Activated CD8-positive, alpha-beta memory T cell treated with anti-CD3 and anti-CD28 coated beads, Interleukin-2, amount 50 U/mL, for 1 hour (primary cell): ENCODE measurements around the gene SQSTM1.

ENCODE experiments used
- DNase-seq: peaks from one replicate; pipeline ENCODE4 v3.0.0-alpha.2; 2020; ENCODE audit errors: extremely low read depth

Gene SQSTM1

DNA sequence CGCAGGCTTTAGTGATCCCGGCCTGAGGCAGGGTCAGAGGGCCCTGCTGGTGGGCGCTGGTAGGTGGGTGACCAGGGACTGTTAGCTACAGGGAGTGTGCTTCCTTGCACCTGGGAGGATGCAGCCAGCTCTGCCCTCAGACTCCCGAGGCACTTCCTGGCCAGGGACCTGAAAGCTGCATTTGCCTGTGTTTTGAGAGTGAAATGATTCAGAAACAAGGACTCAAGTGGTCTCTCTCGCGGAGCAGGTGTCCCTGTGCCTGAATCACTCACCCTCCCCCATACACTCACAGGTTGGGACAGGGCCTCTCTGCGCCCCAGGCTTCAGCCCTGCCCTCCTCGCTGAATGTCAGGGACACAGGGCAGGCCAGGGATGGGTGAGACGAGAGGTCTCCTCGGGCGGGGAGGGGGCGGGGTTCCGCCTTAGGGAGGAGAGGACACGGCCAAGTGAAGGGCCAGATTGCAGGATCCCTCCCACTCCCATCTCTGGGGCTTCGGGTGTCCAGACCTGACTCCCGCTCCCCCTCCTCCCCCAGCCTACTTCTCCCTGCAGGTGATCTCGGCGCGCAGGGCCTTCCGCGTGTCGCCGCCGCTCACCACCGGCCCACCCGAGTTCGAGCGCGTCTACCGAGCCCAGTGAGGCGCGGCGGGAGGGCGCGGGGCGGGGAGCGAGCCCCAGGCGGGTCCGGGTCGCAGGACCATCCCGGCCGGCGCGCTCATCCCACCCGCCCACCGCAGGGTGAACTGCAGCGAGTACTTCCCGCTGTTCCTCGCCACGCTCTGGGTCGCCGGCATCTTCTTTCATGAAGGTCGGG is 25.4 kb upstream of the SQSTM1 start:
- no peak for DNase-seq

DNA sequence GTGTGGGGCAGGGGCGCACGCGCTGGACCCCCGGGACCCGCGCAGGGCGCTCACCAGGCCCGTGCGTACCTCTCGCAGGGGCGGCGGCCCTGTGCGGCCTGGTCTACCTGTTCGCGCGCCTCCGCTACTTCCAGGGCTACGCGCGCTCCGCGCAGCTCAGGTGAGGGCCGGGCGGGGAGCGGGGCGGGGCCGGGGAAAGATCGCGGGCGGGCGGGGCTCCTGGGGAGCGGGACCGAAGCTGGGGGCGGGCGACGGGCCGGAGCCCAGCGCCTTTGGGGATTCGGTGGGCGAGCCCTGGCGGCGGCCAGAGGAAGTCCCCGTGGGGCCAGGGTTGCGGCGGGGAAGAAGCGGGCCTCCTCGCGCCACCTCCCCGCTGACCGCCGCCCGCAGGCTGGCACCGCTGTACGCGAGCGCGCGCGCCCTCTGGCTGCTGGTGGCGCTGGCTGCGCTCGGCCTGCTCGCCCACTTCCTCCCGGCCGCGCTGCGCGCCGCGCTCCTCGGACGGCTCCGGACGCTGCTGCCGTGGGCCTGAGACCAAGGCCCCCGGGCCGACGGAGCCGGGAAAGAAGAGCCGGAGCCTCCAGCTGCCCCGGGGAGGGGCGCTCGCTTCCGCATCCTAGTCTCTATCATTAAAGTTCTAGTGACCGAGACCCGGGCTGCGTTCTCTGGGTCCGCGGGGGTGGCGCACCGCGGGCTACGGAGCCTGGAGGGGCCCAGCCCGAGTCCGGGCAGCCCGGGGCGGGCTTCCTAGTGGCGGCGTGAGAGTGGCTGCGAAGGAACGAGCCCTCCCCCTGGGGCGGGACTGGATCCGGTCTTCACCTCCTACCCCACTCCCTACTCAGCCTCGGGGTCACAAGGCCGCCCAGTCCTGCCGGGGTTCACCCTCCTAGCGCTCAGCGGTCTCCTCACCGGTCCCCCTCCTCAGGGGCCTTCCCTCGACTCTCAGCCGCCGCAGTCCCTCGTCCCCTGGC is 24.6 kb upstream of the SQSTM1 start:
- no peak for DNase-seq

DNA sequence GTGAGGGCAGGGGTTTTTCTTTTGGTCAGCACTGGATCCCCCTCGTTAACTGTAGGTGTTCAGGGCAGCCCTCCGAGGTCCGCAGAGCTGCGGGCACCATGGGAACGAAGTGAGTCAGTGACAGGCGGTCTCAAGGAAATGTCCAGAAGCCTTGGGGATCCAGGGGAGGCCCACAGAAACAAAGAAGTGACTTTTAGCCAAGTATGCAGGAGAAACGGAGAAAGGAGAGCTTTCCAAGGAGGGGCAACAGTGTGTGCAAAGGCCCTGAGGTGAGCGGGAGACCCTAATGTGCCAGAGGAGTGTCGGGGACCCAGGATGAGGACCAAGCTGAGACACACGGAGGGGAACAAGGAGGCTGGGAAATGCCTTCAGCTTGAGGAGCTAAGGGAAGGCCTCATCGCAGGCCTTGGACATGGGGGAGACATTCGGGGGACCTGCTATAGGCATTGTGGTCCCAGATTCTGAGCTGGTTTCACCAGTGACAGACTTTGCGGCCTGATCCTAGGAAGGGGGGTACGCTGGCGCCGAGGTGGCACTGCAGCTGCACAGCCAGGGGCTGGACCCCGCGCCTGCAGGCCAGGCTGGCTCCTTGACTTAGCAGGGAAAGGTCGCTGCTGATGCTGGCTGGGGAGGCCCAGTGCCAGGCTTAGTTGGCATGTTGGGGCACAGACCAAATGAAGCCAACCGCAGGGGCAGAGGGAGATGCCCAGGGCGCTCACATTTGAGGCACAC is 23.7 kb upstream of the SQSTM1 start:
- no peak for DNase-seq

DNA sequence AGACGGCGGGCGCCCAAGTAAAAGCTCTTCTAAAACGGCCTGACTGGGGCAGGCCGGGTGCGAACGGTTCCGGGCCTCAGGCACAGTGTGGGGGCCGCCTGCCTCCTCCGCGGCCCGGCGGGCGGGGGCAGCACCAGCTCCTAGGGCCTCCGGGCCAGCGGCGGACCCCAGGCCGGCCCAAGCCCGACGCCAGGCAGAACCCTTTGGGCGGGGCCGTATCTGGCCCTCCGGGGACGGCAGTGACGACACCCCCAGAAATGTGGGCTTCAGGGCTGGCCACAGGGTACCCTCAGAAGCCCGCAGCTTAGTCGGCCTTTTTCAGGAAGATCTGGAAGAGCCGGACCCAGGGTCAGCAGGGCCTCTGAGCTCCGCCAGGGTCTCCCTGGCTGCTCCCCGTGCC is 23.0 kb upstream of the SQSTM1 start:
- DNase-seq = no peak

DNA sequence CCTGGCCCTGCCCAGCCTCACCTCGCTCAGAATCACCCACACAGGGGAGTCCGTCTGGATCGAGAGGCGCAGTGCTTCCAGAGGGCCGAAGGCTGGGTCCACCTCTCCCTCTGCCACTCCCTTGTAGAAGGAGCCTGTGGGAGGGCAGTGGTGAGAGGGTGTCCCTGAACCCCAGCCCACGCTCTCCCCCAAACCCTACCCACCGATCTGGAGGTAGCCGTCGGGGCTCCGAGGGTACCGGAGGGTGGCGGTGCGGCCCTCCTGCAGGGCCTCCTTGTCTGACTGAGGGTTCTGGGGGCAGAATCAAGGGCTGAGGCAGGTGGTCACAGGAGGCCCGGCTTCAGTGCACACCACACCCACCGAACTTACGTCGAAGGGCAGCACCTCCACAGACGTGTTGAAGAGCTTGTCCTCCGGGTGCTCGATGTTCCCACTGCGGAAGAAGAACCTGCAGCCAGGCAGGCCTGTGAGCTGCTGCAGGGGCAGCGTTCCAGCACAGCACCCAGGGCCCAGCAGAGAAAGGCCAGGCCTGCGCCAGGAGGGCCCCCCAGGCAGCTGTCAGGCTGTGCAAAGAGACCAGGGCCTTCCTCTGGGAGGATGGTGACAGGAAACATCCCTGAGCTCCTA is 22.4 kb upstream of the SQSTM1 start:
- no peak for DNase-seq

DNA sequence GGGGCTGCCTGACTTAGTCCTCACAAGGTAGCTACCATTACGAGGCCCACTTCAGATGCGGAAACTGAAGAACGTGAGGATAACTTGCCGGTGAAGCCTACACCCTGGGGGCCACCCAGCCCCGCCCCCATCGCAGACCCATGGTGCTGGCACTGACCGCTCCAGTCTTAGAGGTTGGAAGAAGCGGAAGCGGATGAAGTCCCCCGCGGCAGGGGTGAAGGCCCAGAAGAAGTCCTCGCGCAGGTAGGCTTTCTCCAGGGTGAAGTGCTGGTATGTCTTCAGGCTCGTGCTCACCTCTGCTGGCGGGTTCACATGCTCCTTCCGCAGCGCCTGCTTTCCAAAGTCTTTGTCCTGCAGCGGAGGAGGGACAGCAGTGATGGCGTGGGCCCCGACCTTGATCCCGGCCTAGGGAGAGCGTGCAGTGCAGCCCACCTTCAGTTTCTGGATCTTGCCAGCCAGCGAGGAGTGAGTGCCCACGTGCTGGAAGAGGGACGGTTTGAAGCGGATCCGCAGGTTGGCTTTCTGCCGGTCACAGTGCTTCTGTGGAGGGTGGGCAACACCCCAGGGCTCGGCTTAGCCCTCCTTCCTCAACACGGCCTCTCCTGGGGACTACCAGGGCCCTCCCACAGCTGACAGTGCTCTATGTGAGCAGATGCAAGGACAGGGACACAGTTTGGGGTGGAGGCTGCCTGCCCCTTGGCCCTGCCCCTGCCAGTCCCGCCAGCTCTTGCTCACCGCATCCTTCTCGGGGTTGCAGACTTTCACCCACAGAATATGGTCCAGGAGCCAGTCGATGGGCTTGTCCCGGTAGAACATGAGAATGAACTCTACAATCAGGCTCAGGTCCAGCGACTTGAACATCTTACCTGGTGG is 21.7 kb upstream of the SQSTM1 start:
- no peak for DNase-seq

DNA sequence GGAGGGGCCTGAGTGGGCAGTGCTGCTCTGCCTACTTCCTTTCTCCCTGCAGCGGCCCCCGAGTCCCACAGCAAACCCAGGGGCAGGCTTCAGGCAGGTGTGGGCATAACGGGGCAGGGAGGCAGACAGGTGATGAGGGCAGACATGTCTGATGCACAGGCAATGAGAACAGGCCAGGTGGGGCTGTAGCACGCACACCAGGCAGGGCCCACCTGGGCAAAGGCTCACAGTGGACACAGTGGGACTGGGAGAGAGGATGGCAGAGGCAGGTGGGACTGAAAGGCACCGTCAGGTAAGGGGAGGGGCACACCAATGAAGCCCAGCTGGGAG is 21.1 kb upstream of the SQSTM1 start:
- DNase-seq = no peak

DNA sequence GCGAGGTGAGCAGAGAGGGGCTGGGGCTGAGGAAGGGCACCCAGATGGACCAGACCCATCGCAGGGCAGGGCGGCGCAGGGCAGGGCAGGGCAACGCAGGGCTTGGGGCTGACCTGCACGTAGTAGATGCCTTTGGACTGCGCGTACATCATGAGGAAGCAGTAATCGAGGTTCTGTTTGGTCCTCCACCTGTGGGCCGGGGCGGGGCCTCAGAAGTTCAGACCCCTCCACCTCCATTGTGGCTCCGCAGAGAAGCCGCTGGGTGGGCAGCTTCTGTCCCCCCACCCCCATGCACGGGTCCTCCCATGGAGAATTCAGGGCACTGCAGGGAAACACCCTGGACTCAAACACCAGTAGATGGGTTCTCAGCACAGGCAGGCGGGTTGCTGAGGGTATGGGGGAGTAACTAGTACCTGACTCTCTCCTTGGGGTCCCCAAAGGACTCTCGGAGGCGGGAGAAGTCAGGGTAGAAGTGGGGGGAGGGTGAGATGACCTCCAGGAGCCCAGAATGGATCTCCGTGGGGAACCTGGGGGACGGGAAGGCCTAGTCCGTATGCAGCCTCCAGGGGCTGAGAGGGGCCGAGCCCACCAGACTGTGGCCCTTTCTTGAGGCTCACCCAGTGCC is 20.5 kb upstream of the SQSTM1 start:
- DNase-seq = no peak

DNA sequence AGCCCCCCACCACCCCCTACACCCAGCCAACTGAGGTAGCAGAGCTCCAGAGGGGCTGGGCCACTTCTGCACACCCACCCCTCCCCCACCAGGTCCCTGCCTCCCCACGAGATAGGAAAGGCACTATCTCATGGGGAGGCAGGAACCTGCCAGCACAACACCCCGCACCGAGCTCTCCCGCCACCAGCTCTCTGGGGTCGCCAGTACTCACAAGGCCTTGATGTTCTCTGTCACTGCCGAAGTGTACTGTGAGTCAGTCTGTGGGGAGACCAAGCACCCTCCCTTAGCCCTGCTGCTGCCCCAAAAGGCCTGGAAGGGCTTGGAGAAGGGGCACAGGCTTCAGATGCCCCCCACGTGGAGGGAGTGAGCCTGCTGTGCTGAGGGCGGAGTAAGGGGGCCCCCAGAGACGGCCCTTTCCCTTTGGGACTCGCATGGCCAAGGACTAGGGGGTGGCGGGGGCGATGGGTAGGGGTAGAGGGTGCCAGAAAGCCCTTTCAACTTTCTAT is 20.0 kb upstream of the SQSTM1 start:
- DNase-seq = no peak

DNA sequence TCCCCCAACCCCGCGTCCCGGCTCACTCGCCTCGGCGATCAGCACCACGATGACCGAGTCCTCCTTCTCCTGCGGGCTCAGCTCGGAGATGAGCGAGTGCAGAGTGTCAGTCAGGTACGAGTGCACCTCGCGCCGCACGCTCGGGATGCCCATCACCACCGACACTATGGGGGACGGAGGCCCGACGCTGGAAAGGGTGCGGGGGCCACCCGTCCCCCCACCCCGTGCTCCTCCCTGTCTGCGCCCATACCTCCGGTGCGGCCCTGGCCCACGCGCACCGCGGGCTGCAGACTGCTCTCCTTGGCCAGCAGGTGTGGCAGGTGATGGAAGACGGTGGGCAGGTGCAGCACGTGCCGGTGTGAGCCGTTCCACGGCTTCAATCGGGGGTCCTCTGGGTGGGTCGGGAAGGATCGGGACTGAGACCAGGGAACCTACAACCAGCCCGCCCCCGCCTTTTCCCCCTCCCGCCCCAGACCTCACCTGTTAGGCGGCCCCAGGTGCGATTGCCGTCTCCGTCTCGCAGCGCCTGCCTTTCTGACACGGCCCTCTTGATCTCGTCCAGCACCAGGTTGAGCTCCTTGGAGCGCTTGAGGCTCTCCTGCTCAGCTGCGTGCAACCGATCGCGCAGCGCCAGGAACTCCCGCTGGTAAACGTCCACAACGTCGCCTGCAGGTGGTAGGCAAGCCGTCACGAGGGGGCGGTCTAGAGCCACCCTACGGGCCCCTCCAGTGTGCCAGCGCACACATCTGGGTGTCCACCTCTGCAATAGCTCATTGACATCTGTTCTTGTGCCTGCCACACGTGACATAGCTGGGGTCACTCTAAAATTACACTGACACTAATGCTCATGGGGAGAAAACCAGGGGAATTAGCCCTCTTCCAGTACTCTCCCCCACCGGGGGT is 19.1 kb upstream of the SQSTM1 start:
- DNase-seq = no peak

DNA sequence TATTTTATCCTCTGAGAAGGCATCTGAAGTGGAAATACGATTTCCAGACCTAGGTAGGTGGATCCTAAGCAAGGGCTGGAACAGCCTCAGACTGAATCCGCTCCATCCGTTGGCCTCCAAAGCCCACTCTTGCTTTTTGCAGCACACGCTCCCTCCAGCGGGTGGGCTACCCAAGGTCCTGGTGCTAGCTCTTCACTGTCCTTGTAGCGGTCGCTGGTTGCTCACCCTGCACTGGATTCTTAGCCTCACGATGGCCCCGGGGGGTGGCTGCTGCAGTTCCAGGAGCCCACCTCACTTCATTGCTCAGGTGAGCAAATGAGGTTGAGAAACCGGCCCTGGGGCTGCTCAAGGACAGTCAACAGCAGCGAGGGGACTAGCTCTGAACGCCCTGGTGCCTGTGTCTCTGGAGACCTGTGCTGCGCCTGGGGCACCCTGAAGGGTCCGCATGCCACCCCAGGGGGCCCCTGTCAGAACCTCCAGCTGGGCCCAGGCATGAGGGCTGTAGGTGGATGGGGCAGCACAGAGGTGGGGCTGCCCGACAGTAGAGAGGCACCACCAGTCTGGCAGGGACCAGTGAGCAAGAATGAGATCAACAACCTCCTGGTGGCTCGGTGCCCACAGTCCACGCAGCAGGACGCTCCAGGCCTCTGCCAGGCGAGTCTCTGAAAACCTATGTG is 18.4 kb upstream of the SQSTM1 start:
- no peak for DNase-seq

DNA sequence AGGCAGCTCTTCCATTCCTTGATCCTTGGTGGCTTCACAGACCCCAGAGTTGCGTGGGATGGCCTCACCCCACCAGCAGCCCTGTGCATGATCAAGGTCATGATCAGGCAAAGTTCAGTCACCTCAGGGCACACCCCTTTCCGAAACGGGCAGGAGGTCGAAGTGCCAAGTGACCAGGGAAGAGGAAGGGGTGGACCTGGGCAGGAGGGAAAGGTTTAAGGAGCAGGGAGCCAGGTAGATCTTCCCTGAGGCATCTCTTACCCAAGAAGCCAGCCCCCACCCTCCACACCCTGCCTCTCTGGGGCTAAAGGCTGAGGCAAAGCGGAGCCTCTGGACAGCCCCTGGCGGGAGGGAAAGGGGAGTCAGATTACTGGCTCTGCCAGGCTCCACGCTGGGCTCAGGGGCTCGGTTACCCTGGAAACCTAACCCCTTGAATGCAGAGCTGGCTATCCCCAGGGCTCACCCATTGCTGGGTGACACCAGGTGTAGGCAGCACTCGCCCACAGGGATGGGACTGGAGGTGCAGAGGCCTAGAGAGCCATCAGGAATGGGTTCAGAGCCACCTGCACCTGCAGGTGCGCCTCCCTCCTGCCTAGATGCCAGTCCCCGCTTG is 17.6 kb upstream of the SQSTM1 start:
- DNase-seq = no peak

DNA sequence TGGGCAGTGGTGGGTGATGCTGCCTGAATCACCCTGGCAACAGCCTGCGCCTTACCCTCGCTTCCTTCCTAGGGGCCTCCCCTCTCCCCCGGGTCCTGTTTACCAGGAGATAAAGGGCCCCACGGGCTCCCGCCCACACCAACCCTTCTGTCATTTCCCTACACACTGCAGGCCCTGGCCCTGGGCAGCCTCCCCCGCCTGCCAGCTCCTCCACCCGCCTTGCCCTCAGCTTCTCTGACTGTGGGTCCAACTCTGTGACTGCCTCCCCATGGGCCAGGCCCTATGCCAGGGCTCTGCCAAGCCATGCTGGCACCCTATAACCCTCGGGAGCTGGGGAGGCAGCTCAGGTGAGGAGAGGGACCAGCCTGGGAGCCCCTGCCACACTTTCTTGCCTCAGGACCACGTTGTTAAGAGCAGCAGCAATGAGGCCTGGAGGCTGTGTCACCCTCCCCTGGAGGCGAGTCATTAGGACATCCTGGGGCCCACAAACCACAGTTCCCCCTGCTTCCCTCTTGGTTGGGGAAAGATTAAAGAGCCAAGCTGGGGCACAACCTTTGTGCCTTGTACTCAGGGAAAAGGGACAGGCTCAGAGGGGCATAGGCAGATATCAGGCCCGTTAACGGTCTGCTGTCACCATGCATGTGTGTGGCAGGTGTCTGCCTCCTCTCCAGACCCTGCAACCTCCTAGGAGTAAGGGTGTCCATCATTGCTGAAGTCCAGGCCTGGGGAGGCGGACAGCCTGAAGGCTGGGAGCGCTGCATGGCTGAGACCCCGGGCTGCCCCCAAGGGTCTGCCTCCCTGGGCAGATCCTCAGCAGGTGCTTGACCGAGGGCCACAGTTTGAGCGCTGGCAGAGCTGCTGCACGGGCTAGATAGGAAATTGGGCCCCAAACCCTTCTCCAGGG is 16.8 kb upstream of the SQSTM1 start:
- no peak for DNase-seq

DNA sequence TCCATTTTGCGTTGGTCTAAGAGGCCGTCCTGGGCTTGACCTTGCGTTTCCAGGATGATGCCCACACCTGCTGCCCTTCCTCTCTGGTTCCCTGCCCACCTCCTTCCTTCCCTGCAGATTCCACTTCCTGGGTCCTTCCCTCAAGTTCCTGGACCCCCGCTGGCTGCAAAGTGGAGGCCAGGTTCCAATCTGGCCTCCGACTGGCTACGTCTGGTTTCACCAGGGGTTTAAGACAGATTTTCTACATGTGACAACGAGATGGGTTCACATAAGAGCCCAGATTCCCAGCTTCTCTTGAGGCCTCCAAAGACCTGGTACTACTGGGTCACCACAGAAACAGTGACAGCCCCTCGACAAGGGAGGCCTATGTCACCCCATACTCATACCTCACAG is 16.2 kb upstream of the SQSTM1 start:
- DNase-seq = no peak

DNA sequence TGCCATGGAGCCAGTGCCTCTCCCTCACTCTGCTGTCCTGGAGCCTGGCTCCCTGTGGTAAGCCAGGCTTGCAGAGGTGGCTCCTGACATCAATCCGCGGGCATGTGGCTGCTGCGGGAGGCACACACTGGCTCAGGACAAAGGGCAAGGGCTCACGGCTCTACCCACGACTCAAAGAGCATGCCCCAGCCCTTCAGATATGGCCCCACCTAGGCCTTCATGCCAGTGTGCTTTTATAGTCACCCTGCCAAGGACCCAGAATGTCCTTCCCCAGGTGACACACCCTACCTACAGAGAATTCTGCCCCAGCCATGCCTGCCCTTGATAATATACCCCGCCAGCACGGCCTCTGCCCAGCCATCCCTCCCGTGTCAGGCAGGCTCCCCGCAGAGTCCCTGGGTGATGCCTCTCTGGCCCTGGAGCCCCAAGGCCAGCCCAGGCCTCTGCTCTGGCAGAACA is 15.6 kb upstream of the SQSTM1 start:
- DNase-seq = no peak

DNA sequence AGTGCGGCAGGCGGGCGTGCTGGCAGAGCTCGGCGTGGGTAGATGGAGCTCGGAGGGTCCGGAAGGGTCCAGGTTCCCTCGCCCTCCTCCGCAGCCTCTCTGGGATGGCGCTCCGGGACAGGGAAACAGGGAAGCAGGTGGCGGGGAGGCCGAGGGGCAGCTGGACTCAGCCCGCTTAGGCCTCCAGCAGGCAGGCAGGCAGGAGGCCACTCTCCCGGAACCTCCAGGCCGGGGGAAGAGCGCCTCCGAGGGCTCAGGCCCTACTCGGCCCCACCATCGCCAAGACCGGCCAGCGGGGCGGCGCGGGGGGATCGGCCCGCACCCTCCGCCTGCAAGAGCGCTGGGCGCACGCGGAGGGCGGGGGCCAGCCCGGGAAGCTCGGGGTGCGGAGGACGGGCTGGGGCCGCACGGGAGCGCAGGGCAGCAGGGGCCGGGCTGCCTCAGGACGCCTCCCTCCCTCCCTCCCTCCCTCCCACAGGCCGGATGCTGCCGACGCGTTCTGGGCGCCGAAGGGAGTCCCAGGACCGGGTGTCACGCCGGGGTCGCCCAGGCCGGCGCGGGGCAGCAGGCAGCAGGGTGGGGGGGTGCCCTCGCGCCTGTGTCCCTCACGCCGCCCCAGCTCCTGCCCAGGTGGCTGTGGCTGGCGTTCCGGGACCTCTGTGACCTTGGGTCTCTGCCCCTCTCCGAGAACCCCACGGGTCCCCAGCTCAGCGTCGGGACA is 15.0 kb upstream of the SQSTM1 start:
- no peak for DNase-seq
